HG03039 (cell line): ENCODE results near the gene MAGI2.

Experiments used
- ATAC-seq: cut with Tn5 transposase; IDR thresholded peaks from one replicate; pipeline ENCODE4 v1.9.1; 2021; ENCODE audit warnings: mild to moderate bottlenecking, moderate library complexity; ENCODE audit not compliant: unreplicated experiment

Gene MAGI2

DNA sequence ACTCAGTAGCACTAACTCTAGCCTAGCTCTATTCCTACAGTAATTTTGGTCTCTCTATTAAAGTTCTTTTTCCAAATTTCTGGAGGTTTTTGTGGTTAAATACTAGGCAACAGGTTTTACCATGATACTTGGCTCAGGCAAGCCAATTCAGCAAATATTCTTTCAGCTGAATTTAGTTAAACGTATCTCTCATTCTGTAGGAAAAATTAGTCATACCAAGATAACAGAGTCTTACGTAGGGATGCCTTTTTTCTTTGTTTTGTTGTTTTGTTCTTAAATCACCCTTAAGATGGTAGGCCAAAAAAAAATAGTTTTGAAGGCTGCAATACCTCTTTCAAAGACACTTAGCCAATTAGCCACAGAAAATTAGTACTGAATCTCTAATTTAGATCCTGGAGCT lies 180.5 kb downstream of the MAGI2 start:
- ATAC-seq, result no peak

DNA sequence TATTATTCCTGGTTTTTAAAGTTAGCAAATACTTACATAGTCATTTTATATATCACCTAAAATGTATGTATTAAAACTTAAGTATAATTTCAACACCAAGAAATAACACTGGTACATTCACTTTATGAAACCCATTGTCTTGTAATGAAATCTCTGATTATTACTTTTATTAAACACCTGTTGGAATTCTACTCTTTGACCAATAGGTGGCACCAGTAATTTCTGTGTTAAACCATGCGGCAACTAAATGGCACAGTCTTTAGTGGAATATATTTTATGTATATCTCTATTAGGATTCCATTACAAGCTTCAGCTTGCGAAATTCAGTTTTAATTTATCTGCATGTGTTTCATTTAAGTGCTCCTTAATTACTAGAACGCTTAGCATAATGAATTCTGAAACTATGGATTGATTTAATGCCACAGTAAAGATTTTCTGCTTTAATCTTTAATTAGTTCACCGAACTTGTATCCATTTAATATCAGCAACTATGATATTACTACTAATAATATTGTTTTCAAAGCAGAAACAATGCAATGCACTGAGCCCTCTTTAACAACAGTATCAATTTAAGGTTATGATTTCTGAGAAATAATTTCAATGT lies 181.3 kb downstream of the MAGI2 start:
- peak; percentile 56 for ATAC-seq

DNA sequence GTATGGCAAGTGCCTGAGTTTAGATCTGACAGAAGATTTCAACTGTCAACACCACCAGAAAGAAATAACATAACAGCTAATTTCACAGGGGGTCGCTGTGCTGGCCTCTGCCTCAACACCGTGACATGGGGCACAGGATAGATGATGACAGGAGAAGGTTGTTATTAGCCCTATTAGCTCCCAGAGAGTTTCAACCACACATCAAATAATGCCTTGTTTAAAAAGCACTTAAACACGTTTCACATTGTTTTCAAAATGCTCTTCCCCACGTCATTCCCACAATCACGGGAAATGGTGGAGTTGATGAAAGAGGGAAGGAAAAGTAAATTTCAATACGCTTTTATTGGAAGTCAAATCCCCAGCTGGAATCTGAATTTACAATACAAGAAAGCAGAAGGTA lies 184.7 kb downstream of the MAGI2 start:
- no peak for ATAC-seq

DNA sequence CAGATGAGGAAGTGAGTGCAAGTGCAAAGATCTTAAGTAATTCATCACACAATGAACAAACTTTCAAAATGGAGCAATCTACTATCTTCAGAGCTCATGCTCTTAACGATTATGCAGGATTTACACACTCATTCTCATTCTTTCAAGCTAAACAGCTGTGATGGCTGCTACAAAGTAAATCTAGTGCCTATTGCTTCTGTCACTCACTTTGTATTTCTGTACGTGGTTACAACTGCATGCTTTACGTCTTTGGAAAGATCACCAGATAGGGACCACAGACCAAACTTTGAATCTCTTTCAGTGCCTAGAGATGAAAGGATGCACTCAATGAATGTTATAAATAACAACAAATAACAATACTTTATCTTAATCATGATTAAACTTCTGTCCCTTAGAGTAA lies 194.6 kb downstream of the MAGI2 start:
- no peak for ATAC-seq

DNA sequence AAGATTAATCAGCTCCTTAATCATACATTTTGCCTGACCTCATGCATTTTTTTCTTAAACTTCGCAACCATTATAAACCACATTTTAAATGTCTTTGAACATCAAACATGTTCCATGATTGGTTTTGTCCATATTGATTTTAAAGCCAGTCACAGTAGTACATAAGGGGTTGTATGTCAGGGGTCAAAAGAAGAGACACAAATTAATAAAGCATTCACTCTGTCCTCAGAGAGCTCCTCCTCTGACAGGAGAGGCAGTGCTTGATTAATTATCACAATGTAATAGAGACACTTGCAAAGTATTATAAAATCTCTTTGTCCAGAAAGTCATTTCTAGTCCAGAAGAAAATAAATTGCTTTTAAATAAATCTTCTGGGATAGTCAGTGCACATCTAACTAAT lies 195.5 kb downstream of the MAGI2 start:
- ATAC-seq, result no peak

DNA sequence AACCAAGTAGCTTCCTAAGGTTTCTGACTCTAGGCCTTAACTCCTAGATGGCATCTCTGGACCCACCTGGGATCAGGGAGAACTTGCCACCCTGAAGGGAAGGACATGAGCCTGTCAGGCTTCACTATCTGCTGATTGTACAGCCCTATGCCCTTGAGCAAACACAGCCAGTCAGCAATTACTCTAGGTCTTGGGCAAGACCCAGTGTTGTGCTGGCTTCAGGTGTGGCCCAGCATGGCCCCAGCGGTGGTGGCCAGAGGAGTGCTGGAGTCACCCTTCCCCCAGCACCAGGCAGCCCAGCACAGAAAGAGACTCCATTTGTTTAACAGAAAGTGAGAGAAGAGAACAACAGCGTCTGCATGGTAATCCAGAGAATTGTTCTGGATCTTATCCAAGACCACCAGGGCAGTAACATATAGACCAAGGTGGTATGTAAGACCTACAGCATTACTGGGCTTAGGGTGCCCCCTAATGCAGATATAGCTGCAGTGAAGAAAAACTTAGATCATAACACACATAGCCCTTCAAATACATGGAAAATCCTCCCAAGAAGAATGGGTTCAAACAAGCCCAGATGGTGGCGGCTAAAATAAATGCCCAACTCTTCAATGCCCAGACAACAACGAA lies 207.7 kb downstream of the MAGI2 start:
- no peak for ATAC-seq

DNA sequence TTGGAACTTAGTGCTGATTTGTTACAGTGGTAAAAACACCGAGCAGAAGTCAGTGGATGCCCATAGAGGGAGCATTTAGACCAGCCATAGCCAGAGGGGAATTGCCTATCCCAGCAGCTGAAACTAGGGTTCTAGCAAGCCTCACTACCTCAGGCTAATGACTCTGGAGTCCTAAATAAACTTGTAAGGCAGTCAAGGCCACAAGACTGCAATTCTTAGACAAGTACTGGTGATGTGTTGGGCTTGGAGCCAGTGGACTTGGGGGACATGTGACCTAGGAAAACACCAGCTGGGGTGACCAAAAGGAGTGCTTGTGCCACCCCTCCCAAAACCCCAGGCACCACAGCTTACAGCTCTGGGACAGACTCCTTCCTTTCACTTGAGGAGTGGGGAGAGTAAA lies 209.0 kb downstream of the MAGI2 start:
- ATAC-seq, result no peak

DNA sequence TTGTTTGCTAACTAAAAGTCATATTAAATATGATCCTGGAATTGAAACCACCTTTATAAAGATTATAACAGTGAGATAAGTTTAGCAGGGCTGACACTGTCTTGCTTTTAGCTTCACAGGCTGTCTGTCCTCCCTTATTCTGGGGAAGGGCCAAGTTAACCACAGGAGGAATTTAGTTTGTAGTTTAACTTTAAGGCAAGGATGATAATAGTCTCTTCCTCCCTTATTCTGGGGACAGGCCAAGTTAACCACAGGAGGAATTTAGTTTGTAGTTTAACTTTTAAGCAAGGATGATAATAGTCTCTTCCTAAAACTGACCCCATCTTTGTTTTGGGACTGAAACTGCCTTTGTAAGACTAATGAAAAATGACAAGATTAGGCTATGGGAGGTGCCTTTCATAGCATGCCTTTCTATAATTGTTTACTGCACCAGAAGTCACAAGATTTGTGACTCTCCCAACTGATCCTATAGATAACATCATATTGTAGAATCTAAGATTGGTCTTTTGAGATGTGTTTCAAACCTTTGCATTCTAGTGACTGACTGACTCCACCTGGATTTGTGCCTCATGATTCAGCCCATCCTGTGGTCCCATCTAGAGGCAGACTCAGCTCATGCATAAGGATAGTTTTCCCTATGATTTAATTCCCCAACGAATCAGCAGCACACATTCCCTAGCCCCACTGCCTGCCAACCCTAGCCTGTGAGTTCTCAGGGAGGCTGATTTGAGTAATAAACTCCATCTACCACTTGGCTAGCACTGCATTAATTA lies 212.0 kb downstream of the MAGI2 start:
- ATAC-seq, result no peak

DNA sequence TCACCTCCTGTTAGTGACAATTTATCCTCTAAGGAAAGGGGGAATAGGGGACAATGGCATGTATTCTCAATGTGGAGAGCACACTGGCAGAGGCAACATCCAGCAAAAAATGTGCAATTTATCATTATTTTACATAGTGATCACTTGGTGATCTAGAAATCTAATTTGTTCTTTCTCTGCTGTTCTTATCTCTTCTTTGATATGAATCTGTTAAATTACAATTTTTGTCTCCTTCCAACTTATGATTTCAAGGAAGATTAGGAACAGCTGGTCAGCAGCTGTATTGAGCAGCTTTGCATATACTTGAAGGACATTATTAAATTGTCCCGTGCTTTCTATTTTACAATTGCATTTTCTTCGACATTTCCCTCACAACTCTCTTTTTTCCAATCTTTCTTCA lies 213.1 kb downstream of the MAGI2 start:
- ATAC-seq, result no peak

DNA sequence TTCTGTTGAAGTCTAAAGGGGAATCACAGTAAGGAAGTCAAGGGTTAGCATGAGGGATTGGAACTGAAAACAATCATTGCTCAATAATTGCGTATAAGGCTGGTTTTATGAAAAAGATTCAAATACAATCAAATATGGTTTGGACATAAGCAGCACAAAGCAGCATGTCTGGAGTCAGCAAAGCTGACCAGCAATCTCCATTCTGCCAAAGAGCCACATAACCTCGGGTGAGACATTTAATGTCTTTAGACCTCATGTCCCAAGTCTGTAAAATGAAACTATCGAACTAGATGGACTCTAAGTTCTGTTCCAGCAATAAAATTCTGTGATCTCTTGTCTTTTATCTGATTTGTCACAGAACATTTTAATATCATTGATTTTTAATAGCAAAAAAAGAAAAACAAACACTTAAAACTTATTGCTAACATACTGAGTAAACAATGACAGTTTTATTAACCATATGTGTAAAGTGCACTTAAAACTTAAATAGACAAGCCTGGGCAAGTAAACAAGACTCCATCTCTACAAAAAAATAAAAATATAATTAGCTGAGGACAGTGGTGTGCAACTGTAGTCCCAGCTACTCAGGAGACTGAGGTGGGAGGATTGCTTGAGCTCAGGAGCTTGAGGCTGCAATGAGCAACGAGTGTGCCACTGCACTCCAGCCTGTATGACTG lies 217.0 kb downstream of the MAGI2 start:
- no peak for ATAC-seq

DNA sequence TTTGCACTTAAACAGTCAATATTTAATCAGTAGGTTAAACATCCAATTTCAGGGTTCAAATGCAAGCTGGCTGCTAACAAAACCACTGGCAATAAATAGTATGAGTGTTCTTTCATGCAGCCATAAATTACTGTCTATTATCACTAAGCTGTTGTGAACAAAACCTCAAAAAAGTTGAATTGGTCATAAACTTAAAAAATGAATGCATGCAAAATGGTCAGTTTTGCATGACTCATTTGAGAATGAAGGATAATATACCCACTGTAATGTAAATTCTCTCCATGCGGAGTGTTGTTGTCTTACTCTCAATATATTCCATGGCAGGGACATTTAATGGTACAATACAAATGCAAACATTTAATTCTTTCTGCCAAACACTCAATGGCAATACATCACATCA lies 226.4 kb downstream of the MAGI2 start:
- no peak for ATAC-seq

DNA sequence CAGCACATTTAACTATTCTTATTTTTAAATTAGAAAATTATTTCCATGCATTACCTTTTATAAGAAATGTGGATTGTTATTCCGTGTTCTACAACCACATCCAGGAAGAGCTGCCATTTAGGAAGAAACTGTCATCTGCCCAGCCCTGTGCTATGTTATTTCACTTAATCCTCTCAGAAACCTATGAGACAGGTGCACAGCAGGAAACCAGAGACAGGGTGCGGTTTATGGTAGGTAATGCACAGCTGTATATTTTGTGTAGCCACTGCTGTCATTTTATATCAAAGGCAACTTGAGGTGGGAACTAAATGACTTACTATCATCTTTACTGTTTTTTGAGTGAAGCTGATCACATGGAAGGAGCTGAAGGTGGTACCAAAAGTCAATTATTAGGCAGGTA lies 232.3 kb downstream of the MAGI2 start:
- no peak for ATAC-seq

DNA sequence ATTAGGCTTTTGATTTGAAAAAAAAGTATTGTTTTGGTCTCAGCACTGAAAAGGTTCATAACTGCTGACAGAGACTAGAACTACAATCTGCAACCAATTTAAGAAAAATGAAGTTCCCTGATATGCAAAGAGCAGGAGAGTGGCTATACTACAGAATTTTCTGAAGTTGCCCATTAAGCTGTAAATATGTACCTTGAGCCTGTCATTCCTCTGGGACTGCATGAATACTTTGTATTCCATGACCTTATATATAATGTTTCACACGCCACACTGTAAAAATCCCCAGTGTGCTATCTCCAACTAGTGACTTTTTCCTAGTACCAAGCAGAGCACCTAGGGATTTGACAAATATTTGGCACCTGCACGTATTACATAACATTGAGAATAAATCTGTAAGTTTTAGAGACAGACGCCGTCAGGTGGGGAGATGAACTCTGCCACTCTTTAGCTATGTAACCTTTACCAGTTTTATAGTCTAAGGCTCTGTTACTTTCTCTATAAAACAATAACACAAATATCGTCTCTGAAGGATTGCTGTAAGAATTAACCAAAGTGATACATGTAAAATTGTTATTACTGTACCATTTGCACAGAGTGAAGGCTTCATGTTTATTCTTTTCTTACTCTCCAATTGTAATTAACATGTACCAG lies 235.4 kb downstream of the MAGI2 start:
- no peak for ATAC-seq

DNA sequence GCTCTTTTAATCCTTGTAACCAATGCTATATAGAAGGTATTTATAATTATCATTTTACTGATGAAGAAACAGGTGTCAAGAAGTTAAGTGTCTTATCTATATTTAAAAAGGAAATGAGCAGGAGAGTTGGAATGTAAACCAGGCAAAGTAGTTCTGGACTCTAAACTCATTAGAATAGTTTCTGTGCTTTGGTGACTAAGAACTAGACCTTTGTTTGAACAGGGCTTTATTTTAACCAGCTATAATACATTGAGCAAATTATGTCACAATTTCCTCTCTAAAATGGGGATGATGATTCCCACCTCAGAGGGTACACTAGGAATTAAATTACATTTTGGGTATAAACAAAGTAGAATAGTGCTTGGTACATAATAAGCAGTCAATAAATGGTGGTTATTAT lies 236.0 kb downstream of the MAGI2 start:
- ATAC-seq, result no peak

DNA sequence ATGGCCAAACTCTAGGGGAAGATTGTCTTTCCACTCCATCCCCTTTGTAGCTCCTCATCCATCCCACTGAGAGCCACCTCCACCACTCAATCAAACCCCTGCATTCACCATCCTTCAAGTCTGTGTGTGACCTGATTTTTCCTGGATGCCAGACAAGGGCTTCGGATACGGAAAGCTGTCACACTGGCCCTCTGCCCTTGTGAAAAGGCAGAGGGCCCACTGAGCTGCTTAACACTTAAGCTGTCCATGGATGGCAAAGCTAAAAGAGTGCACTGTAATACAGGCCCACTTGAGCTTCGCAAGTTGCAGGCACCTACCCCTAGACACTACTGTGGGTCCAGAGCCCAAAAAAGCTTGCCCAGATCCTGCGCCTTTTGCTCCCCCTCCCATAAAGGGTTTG lies 237.2 kb downstream of the MAGI2 start:
- ATAC-seq, result no peak

DNA sequence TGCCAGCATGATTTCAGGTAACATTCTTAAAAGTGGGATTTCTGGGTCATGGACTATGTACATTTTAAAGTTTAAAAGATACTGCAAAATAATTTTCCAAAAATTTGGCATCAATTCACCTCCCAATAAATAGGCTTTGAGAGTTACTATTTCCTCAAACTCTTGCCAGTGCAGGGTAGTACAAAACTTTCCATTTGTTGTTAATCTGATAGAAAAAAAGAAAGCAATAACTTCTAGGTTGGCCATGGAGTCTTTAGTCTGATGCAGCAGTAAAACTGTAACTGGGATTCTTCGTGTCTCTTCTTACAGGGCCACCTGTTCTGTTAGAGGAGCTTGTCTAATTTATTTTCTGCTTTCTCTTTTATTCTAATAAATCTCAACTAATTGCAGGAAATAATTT lies 241.1 kb downstream of the MAGI2 start:
- ATAC-seq, result no peak

DNA sequence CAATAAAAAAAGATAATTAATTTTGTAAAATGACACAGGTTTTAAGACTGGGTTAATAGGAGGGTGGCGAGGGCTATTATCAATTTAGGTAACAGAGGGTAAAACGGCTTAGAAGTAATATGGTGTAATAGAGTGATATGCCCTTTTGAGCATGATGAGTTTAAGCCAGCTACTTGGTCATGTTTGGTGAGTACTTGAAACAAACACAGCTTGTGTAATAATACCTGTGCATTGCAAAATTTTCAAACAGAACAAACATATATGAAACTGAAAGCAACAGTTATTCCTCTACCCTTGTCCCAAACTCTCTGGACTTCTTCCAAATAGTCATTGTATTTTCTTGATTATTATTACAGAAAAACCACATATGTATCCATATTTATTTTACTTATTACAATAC lies 241.7 kb downstream of the MAGI2 start:
- ATAC-seq, result no peak

DNA sequence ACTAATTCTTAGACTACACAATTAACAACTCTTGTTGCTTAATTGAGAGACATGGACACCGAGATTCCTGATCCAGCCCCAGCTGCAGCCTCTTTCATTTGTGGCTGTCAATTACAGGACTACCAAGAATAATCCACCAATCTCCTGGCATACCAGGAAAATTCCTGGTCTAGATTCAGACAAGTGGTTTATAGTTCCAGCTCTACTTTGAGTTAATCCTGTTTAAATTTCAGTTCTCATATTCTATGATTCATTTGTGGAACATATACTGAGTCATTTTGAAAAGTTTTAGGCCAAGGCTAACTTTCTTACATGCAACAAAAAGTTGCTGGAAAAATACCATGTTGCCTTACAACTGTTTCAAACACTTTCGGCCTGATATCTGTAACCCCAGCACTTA lies 253.5 kb downstream of the MAGI2 start:
- no peak for ATAC-seq

DNA sequence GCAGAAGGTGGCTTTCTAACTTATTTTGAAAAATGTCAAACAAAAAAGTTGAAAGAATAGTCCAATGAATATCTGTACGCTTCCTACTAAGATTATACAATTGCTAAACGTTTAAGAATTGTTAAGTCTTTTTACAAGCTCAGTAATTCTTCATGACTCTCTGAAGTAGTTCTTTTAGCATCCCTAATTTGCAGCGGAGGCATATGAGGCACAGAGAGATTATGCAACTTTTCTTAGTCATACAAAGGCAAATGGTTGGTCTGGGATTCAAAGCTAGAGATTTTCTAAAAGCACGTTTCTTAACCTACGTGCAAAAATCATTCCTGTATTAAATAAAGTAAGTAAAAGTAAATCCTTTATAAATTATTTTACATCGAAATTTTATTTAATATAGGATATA lies 254.2 kb downstream of the MAGI2 start:
- ATAC-seq, result no peak

DNA sequence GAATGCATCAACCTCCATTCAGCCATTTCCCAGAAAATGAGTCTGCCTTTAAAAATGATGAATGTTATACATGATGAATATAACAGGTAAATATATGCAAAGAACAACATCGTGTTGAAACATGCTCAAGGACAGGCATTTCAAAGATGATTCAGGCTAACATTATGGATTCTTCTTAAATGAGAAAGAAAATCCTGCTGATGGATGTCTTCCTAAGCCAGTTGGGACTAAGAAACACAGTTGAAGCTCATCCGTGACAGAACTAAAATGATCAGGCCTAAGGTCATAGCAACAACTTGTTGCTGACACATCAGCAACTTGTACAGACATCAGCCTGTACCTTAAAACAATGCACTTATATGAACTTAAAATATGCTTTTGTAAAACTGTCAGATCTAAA lies 267.9 kb downstream of the MAGI2 start:
- ATAC-seq, result no peak

DNA sequence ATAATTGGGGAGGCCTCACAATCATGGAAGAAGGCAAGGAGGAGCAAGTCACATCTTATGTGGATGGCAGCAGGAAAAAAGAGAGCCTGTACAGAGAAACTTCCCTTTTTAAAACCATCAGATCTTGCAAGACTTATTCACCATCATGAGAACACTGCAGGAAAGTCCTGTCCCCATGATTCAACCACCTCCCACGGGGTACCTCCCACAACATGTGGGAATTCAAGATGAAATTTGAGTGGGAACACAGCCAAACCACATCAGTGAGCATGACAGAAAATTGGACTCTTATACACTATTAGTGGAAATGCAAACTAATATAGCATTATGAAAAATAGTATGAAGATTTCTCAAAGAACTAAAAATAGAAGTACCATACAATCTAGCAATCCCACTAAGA lies 271.2 kb downstream of the MAGI2 start:
- ATAC-seq, result no peak
